Brain pericyte (primary cell): ENCODE data around the gene MSL2.
"Not testable (repeated sequence)": the region's sequence is repeated elsewhere in the genome, so short reads cannot be mapped to it uniquely, and the experiment has no call there.

Experiments used
- DNase-seq: peaks from one replicate; pipeline ENCODE4 v3.0.0-alpha.2; 2012; ENCODE audit warnings: low read depth, low spot score

MSL2 gene

GRCh38 chr3:136196064-136196400, at the start of gene MSL2:
TSS of gene MSL2 (minus strand) at chr3:136196335. CDS start at chr3:136195113, 1,222 bp downstream.
- DNase-seq: no peak

- no peak for DNase-seq
Measured at GRCh38 chr3:136245691-136246090, 49.6 kb upstream of the MSL2 start.

- DNase-seq: no peak
Measured at GRCh38 chr3:136239094-136239493, 43.0 kb upstream of the MSL2 start.

- DNase-seq: no peak
Measured at GRCh38 chr3:136237961-136238649, 42.0 kb upstream of the MSL2 start.

GRCh38 chr3:136237103-136237502, 41.0 kb upstream of the MSL2 start:
- no peak for DNase-seq

GRCh38 chr3:136236109-136236508, 40.0 kb upstream of the MSL2 start:
- DNase-seq: no peak

GRCh38 chr3:136235545-136235944, 39.4 kb upstream of the MSL2 start:
- DNase-seq: no peak

- DNase-seq: no peak
Measured at GRCh38 chr3:136232413-136232812, 36.3 kb upstream of the MSL2 start.

- not testable (repeated sequence) for DNase-seq
Measured at GRCh38 chr3:136222746-136223145, 26.6 kb upstream of the MSL2 start.

- no peak for DNase-seq
Measured at GRCh38 chr3:136211547-136211946, 15.4 kb upstream of the MSL2 start.

GRCh38 chr3:136209921-136210320, 13.8 kb upstream of the MSL2 start:
- DNase-seq: no peak

- DNase-seq: no peak
Measured at GRCh38 chr3:136207489-136208115, 11.5 kb upstream of the MSL2 start.

- DNase-seq: not testable (repeated sequence)
Measured at GRCh38 chr3:136199219-136199618, 3.1 kb upstream of the MSL2 start.

- DNase-seq: not testable (repeated sequence)
Measured at GRCh38 chr3:136198462-136199078, 2.4 kb upstream of the MSL2 start.

GRCh38 chr3:136197159-136197793, 1.1 kb upstream of the MSL2 start:
- DNase-seq: no peak

- peak; percentile 99 for DNase-seq
Measured at GRCh38 chr3:136196401-136197158, 445 bp upstream of the MSL2 start.

- DNase-seq: no peak
Measured at GRCh38 chr3:136195258-136196063, 674 bp downstream of the MSL2 start.

GRCh38 chr3:136194409-136195257, 1.5 kb downstream of the MSL2 start:
- DNase-seq: no peak

GRCh38 chr3:136193278-136194054, 2.7 kb downstream of the MSL2 start:
- DNase-seq: no peak
